ENCODE data around the gene SELENOP. TPM values are rescaled to one million over a fixed set of nuclear protein-coding genes. Genes with fewer than 3 reads are reported as not detected.

SELENOP gene
- total and polyA plus RNA-seq, 2 of the 13 experiments (the other 11 are each of a cell fraction or from before 2014, with no cell fraction given): 1,895 to 2,083 TPM

DNA sequence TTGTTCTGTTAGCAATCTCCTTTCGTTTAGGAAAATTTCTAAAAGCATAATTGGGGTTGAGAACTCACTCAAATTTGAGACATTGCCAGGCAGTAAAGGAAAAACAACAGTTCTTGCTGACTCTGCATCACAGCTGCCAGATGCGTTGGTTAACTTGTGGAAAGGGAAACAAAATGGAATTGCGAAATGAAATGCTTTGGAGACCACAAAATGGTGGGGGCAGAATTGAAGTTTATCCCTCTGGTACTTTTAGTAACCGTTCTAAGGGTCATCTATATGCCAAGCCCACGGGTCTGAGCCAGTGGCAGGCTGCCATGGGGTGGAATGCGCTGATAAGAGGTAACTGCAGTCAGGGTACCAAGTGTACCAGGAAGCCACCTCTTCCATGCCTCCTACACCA, 28.6 kb upstream of the SELENOP start (continued):
- TF ChIP-seq DR1 (CRISPR knock-in tag; IDR thresholded peaks at IDR 0.05) (no peak), LCORL (IDR thresholded peaks at IDR 0.05) (no peak), LCORL (CRISPR knock-in tag; IDR thresholded peaks at IDR 0.05) (no peak), ZNF766 (CRISPR knock-in tag; IDR thresholded peaks at IDR 0.05; ENCODE audit: borderline replicate concordance) (no peak), GTF2F1 (IDR thresholded peaks at IDR 0.05; ENCODE audit: low read length) (no peak), STAT5B (CRISPR knock-in tag; IDR thresholded peaks at IDR 0.05) (no peak), NFKBIZ (CRISPR knock-in tag; IDR thresholded peaks at IDR 0.05) (no peak), POLR2A (IDR thresholded peaks at IDR 0.05; ENCODE audit: insufficient read depth in 1 of 2, low read depth in 2 of 2, low read length in 2 of 2) (no peak), ZNF672 (CRISPR knock-in tag; IDR thresholded peaks at IDR 0.05) (no peak), EZH2 (conservative IDR thresholded peaks at IDR 0.05; ENCODE audit: low read depth, low read length) (no peak), AGO1 (IDR thresholded peaks at IDR 0.05; ENCODE audit: low read depth, low read length, poor library complexity, severe bottlenecking) (no peak), ZNF138 (CRISPR knock-in tag; IDR thresholded peaks at IDR 0.05; ENCODE audit: low read depth) (no peak), MAFK (conservative IDR thresholded peaks at IDR 0.05 in 1 of 2, IDR thresholded peaks at IDR 0.05 in 1 of 2; ENCODE audit: low read length in 2 of 2) (peak; percentile 86 to 92), HNRNPL (IDR thresholded peaks at IDR 0.05; ENCODE audit: low read depth, low read length) (no peak), TBX3 (IDR thresholded peaks at IDR 0.05; ENCODE audit: borderline replicate concordance) (no peak)
- TF ChIP-seq, protein P1, sequence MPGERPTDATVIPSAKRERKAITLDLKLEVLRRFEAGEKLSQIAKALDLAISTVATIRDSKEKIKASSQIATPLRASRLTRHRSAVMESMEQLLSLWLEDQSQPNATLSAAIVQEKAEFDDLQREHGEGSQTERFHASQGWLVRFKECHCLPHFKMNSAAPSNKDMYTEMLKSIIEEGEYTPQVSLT (CRISPR knock-in tag; IDR thresholded peaks at IDR 0.05; ENCODE audit: borderline replicate concordance, low read depth): no peak
- TF ChIP-seq, protein P2, sequence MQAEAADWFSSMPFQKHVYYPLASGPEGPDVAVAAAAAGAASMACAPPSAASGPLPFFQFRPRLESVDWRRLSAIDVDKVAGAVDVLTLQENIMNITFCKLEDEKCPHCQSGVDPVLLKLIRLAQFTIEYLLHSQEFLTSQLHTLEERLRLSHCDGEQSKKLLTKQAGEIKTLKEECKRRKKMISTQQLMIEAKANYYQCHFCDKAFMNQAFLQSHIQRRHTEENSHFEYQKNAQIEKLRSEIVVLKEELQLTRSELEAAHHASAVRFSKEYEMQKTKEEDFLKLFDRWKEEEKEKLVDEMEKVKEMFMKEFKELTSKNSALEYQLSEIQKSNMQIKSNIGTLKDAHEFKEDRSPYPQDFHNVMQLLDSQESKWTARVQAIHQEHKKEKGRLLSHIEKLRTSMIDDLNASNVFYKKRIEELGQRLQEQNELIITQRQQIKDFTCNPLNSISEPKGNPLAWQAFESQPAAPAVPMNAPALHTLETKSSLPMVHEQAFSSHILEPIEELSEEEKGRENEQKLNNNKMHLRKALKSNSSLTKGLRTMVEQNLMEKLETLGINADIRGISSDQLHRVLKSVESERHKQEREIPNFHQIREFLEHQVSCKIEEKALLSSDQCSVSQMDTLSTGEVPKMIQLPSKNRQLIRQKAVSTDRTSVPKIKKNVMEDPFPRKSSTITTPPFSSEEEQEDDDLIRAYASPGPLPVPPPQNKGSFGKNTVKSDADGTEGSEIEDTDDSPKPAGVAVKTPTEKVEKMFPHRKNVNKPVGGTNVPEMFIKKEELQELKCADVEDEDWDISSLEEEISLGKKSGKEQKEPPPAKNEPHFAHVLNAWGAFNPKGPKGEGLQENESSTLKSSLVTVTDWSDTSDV (CRISPR knock-in tag; IDR thresholded peaks at IDR 0.05): no peak
- TF ChIP-seq, protein P3, sequence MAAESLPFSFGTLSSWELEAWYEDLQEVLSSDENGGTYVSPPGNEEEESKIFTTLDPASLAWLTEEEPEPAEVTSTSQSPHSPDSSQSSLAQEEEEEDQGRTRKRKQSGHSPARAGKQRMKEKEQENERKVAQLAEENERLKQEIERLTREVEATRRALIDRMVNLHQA (CRISPR knock-in tag; IDR thresholded peaks at IDR 0.05): no peak
- TF ChIP-seq, protein P4, sequence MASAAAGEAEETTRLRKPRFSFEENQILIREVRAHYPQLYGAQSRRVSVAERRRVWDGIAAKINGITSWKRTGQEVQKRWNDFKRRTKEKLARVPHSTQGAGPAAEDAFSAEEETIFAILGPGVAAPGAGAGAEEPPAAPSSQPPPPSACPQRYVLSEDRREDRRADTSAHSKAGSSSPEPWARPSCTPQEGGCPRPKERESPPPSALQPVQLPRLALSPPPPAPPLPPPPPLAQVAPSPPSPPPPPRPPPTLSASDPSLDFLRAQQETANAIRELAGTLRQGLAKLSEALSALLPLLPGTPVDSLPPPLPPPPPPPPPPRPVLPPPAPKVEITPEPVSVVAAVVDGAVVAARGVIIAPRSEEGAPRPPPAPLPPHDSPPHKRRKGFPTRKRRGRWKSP (CRISPR knock-in tag; IDR thresholded peaks at IDR 0.05): no peak
- TF ChIP-seq, protein P5, sequence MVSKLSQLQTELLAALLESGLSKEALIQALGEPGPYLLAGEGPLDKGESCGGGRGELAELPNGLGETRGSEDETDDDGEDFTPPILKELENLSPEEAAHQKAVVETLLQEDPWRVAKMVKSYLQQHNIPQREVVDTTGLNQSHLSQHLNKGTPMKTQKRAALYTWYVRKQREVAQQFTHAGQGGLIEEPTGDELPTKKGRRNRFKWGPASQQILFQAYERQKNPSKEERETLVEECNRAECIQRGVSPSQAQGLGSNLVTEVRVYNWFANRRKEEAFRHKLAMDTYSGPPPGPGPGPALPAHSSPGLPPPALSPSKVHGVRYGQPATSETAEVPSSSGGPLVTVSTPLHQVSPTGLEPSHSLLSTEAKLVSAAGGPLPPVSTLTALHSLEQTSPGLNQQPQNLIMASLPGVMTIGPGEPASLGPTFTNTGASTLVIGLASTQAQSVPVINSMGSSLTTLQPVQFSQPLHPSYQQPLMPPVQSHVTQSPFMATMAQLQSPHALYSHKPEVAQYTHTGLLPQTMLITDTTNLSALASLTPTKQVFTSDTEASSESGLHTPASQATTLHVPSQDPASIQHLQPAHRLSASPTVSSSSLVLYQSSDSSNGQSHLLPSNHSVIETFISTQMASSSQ (IDR thresholded peaks at IDR 0.05; ENCODE audit: low read depth): no peak
- TF ChIP-seq, protein P5 (CRISPR knock-in tag; IDR thresholded peaks at IDR 0.05; ENCODE audit: borderline replicate concordance): no peak
- TF ChIP-seq, protein P6, sequence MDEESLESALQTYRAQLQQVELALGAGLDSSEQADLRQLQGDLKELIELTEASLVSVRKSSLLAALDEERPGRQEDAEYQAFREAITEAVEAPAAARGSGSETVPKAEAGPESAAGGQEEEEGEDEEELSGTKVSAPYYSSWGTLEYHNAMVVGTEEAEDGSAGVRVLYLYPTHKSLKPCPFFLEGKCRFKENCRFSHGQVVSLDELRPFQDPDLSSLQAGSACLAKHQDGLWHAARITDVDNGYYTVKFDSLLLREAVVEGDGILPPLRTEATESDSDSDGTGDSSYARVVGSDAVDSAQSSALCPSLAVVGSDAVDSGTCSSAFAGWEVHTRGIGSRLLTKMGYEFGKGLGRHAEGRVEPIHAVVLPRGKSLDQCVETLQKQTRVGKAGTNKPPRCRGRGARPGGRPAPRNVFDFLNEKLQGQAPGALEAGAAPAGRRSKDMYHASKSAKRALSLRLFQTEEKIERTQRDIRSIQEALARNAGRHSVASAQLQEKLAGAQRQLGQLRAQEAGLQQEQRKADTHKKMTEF (CRISPR knock-in tag; IDR thresholded peaks at IDR 0.05): no peak
